Endothelial cell of umbilical vein (primary cell): ENCODE data around the gene MYMK. TPM values are rescaled to one million over a fixed set of nuclear protein-coding genes. Genes with fewer than 3 reads are reported as not detected.

Experiments used
- BruUV-seq: library from RNA; stranded (reverse); fragments of 400-500 nt; replicated peaks from 2 replicates; lab custom pipeline; 2021; lab: Mats Ljungman, UMichigan
- CTCF ChIA-PET: fragments of 300-600, 350-600 bp; sonication (Branson Sonifier 250); formaldehyde crosslinking; loops from one replicate; lab custom pipeline; 2021; ENCODE audit warnings: antibody characterized with exemption, inconsistent platforms; lab: Charles Lee
- POLR2A ChIA-PET: fragments of 300-600, 350-600 bp; sonication (Branson Sonifier 250); formaldehyde crosslinking; loops from one replicate; lab custom pipeline; 2021; ENCODE audit warnings: antibody characterized with exemption, inconsistent platforms; lab: Charles Lee
- DNase-seq: peaks from one replicate; pipeline ENCODE4 v3.0.0-alpha.2; 2011; ENCODE audit warnings: low read depth, low spot score
- FAIRE-seq: peaks from 2 replicates; lab custom pipeline; 2011; peaks lifted over from hg19 to GRCh38; lab: Jason Lieb, UNC
- H2AFZ ChIP-seq: 2 replicates; pipeline ENCODE4 v1.6.0; 2012; ENCODE audit warnings: low read depth, low read length, control low read depth, inconsistent platforms
- H3K27ac ChIP-seq: 2 replicates; pipeline ENCODE4 v1.5.1; 2011; ENCODE audit warnings: low read depth, mild to moderate bottlenecking, control low read depth, low read length, moderate library complexity; ENCODE audit not compliant: insufficient read depth
- H3K27me3 ChIP-seq, 2 experiments: 2 replicates each; pipeline versions ENCODE4 v1.6.0 to v1.6.1; 2011; ENCODE audit warnings: low read length in 2 of 2, mixed read lengths in 1 of 2; ENCODE audit not compliant: control insufficient read depth in 2 of 2, insufficient read depth in 2 of 2
- H3K36me3 ChIP-seq, 2 experiments: 2 replicates in 1 of 2; 3 replicates in 1 of 2; pipeline ENCODE4 v1.5.1; 2011; ENCODE audit warnings: low read length in 2 of 2, mild to moderate bottlenecking in 1 of 2, moderate library complexity in 1 of 2; ENCODE audit not compliant: control insufficient read depth in 2 of 2, insufficient read depth in 2 of 2; ENCODE audit errors: extremely low read depth in 1 of 2
- H3K4me1 ChIP-seq: 3 replicates; pipeline ENCODE4 v1.5.1; 2011; ENCODE audit warnings: mild to moderate bottlenecking, low read length; ENCODE audit not compliant: control insufficient read depth, insufficient read depth; ENCODE audit errors: extremely low read depth
- H3K4me2 ChIP-seq: 2 replicates; pipeline ENCODE4 v1.6.1; 2011; ENCODE audit warnings: low read length, control low read depth, mixed read lengths; ENCODE audit not compliant: insufficient read depth
- H3K4me3 ChIP-seq, 3 experiments: fragments of 200-600 bp in 1 of 3; sonication (generic), shearing (Covaris generic) in 1 of 3; replicated peaks in 1 of 3; 2 replicates each; pipeline ENCODE4 v1.5.1; 2011 to 2016; ENCODE audit warnings: control low read depth in 3 of 3, low read length in 3 of 3, mild to moderate bottlenecking in 2 of 3, inconsistent platforms in 1 of 3, low read depth in 1 of 3, moderate library complexity in 1 of 3; ENCODE audit not compliant: insufficient read depth in 1 of 3
- H3K79me2 ChIP-seq: 2 replicates; pipeline ENCODE4 v1.6.0; 2012; ENCODE audit warnings: low read length, inconsistent platforms; ENCODE audit not compliant: control insufficient read depth, insufficient read depth
- H3K9ac ChIP-seq: replicated peaks from 2 replicates; pipeline ENCODE3; 2011; ENCODE audit warnings: low read length, control low read depth; ENCODE audit not compliant: insufficient read depth; ENCODE audit errors: extremely low read depth
- H3K9me1 ChIP-seq: replicated peaks from 3 replicates; pipeline ENCODE4 v1.6.0; 2011; ENCODE audit warnings: mild to moderate bottlenecking, low read length; ENCODE audit not compliant: control insufficient read depth, insufficient read depth; ENCODE audit errors: extremely low read depth
- H3K9me3 ChIP-seq: replicated peaks from 2 replicates; pipeline ENCODE4 v1.5.1; 2012; ENCODE audit warnings: low read length, inconsistent platforms; ENCODE audit not compliant: control insufficient read depth, insufficient read depth
- H4K20me1 ChIP-seq: replicated peaks from 2 replicates; pipeline ENCODE3; 2011; ENCODE audit warnings: mild to moderate bottlenecking, low read length; ENCODE audit not compliant: control insufficient read depth, insufficient read depth; ENCODE audit errors: extremely low read depth
- CTCF ChIP-seq, 2 donors: IDR thresholded peaks; 1 replicate in 1 of 2; 2 replicates in 1 of 2; pipeline ENCODE4 v1.5.1; 2011; ENCODE audit warnings: low read length in 2 of 2, mild to moderate bottlenecking in 2 of 2, moderate library complexity in 2 of 2, control low read depth in 1 of 2, inconsistent platforms in 1 of 2, low read depth in 1 of 2; ENCODE audit not compliant: insufficient read depth in 1 of 2; ENCODE audit errors: extremely low read depth in 1 of 2
- FOS ChIP-seq: IDR thresholded peaks from 2 replicates; pipeline ENCODE4 v1.6.1; 2011; ENCODE audit warnings: mild to moderate bottlenecking, low read length, moderate library complexity, borderline replicate concordance; ENCODE audit not compliant: insufficient read depth
- JUN ChIP-seq: IDR thresholded peaks from 2 replicates; pipeline ENCODE4 v1.6.1; 2011; ENCODE audit warnings: borderline replicate concordance, low read depth; ENCODE audit not compliant: insufficient read length, insufficient read depth
- MAX ChIP-seq: IDR thresholded peaks from 2 replicates; pipeline ENCODE4 v1.6.1; 2011; ENCODE audit not compliant: insufficient read depth, insufficient read length
- POLR2A ChIP-seq: IDR thresholded peaks from 2 replicates; pipeline ENCODE4 v1.6.1; 2012; ENCODE audit warnings: low read depth, mild to moderate bottlenecking, control low read depth, low read length
- POLR2AphosphoS5 ChIP-seq: IDR thresholded peaks from 2 replicates; pipeline ENCODE4 v1.6.1; 2012; ENCODE audit warnings: low read depth, mild to moderate bottlenecking, control low read depth, low read length, moderate library complexity; ENCODE audit not compliant: insufficient read depth
- dilution Hi-C: fragments of 300-500 bp; cut with MboI; formaldehyde crosslinking; loops from one replicate; pipeline ENCODE4 v1.15.0; 2019; ENCODE audit warnings: low sequenced_read_pairs; ENCODE audit not compliant: extremely low pct_ligation_motif_present
- intact Hi-C: fragments of 100-400 bp; cut with micrococcal nuclease; formaldehyde crosslinking; loops from one replicate; pipeline ENCODE4 v1.10.0; 2022
- polyA plus RNA-seq, 4 experiments: library from polyadenylated mRNA; depleted of rRNA in 3 of 4; stranded (reverse) in 3 of 4; unstranded in 1 of 4; fragments of >200 nt; gene quantifications; 2 replicates each; pipeline versions ENCODE4 v1.2.1 to v1.2.3, GENCODE V29; 2011 to 2012; ENCODE audit warnings: missing spikeins in 1 of 4
- total RNA-seq: library from RNA; stranded (reverse); gene quantifications from 2 replicates; pipeline ENCODE4 v1.2.3, GENCODE V29; 2021

The MYMK gene
- total and polyA plus RNA-seq, 2 donors (not counting 3 experiments of a cell fraction or from before 2014, with no cell fraction given): not detected

- no peaks in the 10 kb centered on the region for H3K79me2 ChIP-seq
- no peak overlapping the region for H3K4me3 ChIP-seq
- H3K36me3 ChIP-seq: no peaks in the 10 kb centered on the region
- intact Hi-C loops (no loop called here), dilution Hi-C loops (no loop called here)
- H3K9me1 ChIP-seq: no peaks in the 10 kb centered on the region
- FAIRE-seq: no peak
- no peak overlapping the region for H3K9ac ChIP-seq
- ChIA-PET POLR2A (no interaction called here), CTCF (no interaction called here)
- H3K9me3 ChIP-seq: no peaks in the 10 kb centered on the region
- no peaks in the 10 kb centered on the region for H3K4me1 ChIP-seq
- no peaks in the 10 kb centered on the region for H3K27me3 ChIP-seq
- DNase-seq: no peak
- TF ChIP-seq POLR2A (no peak), FOS (no peak), CTCF (IDR thresholded peaks at IDR 0.05; ENCODE audit: extremely low read depth in 1 of 2, insufficient read depth in 1 of 2, low read depth in 1 of 2, low read length in 2 of 2) (no peak), JUN (no peak), MAX (no peak), POLR2AphosphoS5 (no peak)
- no peaks in the 10 kb centered on the region for H4K20me1 ChIP-seq
- H2AFZ ChIP-seq: no peak overlapping the region
- BruUV-seq: no TSS peak
- H3K27ac ChIP-seq: no peak overlapping the region
- no peak overlapping the region for H3K4me2 ChIP-seq
These were observed 7.8 kb downstream of the MYMK start for GRCh38 chr9:133516961-133517350.
